Measurements from ENCODE around the gene GPANK1.

The GPANK1 gene

GRCh38 chr6:31701666-31702404, 37.0 kb upstream of the GPANK1 start:
- H3K27ac ChIP-seq = peak overlapping the region; percentile 93
- POLR2A ChIA-PET (ENCODE audit: low non-redundant PET) = interaction anchor here (0.6 kb wide), 1 partner anchor 129 kb away, joined by 4 read pairs; no protein-coding TSS in a partner anchor
- no peak for TF ChIP-seq CTCF (conservative IDR thresholded peaks at IDR 0.05; ENCODE audit: low read depth)
- no peak for DNase-seq (ENCODE audit: low spot score)
- CTCF ChIA-PET = interaction anchor here (0.7 to 1.4 kb wide), 2 partner anchors 9 to 106 kb away, joined by 4 read pairs; no protein-coding TSS in a partner anchor

DNA sequence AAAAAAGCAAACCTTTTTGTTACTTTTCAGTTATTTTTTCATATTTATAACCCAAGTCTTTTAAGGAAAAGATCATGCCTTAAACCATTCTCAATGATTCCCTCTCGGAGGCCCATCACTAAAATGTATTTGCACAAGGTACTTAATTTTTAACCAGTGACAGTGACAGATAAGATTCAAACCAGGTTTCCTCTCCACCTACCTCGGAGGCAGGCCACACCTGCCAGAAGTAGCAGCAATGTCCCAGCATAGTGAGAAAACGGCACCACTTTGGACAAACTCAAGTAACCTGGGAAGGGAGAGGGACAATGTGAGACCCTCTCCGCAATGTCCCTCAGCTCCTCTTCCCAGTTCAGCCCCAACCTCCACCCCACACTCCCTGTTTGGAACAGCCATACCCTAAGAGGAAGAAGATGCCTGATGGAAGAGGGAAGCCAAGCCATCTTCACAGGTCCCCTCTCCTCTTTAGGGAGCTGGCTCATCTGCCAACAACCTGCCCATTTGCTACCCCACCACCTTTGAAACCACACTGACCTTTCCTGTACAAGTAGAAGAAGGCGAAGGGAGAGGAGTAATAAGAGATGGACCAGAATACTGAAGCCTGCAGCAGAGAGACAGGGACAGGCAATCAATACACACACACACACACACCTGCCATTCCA, 36.1 kb upstream of the GPANK1 start:
- CTCF ChIA-PET = no interaction called here
- POLR2A ChIA-PET (ENCODE audit: low non-redundant PET) = no interaction called here
- TF ChIP-seq CTCF (conservative IDR thresholded peaks at IDR 0.05; ENCODE audit: low read depth) = no peak
- no peak overlapping the region for H3K27ac ChIP-seq
- no peak for DNase-seq (ENCODE audit: low spot score)

- TF ChIP-seq CTCF (conservative IDR thresholded peaks at IDR 0.05; ENCODE audit: low read depth) = no peak
- ChIA-PET POLR2A (ENCODE audit: low non-redundant PET) (no interaction called here), CTCF (no interaction called here)
- DNase-seq (ENCODE audit: low spot score) = no peak
- no peak overlapping the region for H3K27ac ChIP-seq
These were observed 32.8 kb upstream of the GPANK1 start for GRCh38 chr6:31697555-31697954.

GRCh38 chr6:31693535-31693934, 28.7 kb upstream of the GPANK1 start:
- no peak for TF ChIP-seq CTCF (conservative IDR thresholded peaks at IDR 0.05; ENCODE audit: low read depth)
- POLR2A ChIA-PET (ENCODE audit: low non-redundant PET) = interaction anchor here (0.6 kb wide), 1 partner anchor 58 kb away, joined by 3 read pairs; no protein-coding TSS in a partner anchor
- CTCF ChIA-PET = interaction anchor here (0.6 to 1.0 kb wide), 4 partner anchors 36 to 177 kb away, joined by 3 to 5 read pairs (median 3); no protein-coding TSS in a partner anchor
- H3K27ac ChIP-seq = peak overlapping the region; percentile 2; the same call in 1 of the 2 replicates
- no peak for DNase-seq (ENCODE audit: low spot score)

- H3K27ac ChIP-seq = peak overlapping the region; percentile 2; the same call in 1 of the 2 replicates
- no peak for DNase-seq (ENCODE audit: low spot score)
- TF ChIP-seq CTCF (conservative IDR thresholded peaks at IDR 0.05; ENCODE audit: low read depth) = no peak
- POLR2A ChIA-PET (ENCODE audit: low non-redundant PET) = no interaction called here
- CTCF ChIA-PET = interaction anchor here (0.6 to 1.0 kb wide), 6 partner anchors 10 to 287 kb away, joined by 3 to 4 read pairs (median 3); partner anchors contain the start of gene ABHD16A
These were observed 28.1 kb upstream of the GPANK1 start for GRCh38 chr6:31692886-31693285.

- H3K27ac ChIP-seq = no peak overlapping the region
- DNase-seq (ENCODE audit: low spot score) = no peak
- ChIA-PET POLR2A (ENCODE audit: low non-redundant PET) (no interaction called here), CTCF (interaction anchor here (0.6 to 1.0 kb wide), 5 partner anchors 10 to 287 kb away, joined by 3 to 4 read pairs (median 3); partner anchors contain the start of gene ABHD16A)
- no peak for TF ChIP-seq CTCF (conservative IDR thresholded peaks at IDR 0.05; ENCODE audit: low read depth)
These were observed 27.6 kb upstream of the GPANK1 start for GRCh38 chr6:31692353-31692752.

Data from RWPE1 (cell line).